Right lung (tissue), 5 donors: Measurements from ENCODE around the gene PEA15. TPM values are rescaled to one million over a fixed set of nuclear protein-coding genes. Genes with fewer than 3 reads are reported as not detected.

Experiments used
- DNase-seq, 2 donors: peaks; one replicate each; pipeline ENCODE4 v3.0.0-alpha.2; 2013
- polyA plus RNA-seq, 5 donors: library from polyadenylated mRNA; unstranded; fragments of 120-200 nt; gene quantifications; one replicate each; pipeline versions ENCODE4 v1.2.1 to v1.2.3, GENCODE V29; 2013; ENCODE audit warnings: inconsistent platforms in 1 of 5, low replicate concordance in 1 of 5; ENCODE audit not compliant: insufficient read length in 5 of 5, insufficient read depth in 1 of 5

The PEA15 gene
- polyA plus RNA-seq, 5 donors, result 137 to 160 (median 145) TPM

DNA sequence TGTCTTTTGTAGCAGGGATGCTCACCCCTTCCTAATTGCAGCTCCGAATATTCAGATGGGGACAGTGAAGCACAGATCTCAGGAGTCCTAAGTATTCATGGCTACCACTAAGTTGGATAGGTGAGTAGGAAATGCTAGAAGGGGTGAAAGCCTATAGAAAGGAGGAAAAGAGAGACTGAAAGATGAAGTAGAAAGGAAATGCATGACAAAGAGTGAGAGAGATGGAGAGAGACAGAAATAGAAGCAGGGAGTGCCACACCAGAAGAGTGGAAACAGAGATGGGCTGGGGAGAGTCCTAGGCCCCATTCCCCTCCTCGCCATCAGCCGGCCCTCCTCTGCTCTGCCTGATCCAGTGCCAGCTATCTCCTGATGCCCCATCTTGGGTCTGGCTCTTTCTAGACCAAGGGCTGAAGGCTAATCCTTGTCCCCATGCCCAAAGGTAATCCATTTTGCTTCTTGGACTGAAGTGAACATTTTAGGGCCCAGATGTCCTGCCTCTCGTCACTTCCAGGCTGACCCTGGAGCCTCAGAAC lies 2.0 kb downstream of the PEA15 start:
- DNase-seq, result no peak

DNA sequence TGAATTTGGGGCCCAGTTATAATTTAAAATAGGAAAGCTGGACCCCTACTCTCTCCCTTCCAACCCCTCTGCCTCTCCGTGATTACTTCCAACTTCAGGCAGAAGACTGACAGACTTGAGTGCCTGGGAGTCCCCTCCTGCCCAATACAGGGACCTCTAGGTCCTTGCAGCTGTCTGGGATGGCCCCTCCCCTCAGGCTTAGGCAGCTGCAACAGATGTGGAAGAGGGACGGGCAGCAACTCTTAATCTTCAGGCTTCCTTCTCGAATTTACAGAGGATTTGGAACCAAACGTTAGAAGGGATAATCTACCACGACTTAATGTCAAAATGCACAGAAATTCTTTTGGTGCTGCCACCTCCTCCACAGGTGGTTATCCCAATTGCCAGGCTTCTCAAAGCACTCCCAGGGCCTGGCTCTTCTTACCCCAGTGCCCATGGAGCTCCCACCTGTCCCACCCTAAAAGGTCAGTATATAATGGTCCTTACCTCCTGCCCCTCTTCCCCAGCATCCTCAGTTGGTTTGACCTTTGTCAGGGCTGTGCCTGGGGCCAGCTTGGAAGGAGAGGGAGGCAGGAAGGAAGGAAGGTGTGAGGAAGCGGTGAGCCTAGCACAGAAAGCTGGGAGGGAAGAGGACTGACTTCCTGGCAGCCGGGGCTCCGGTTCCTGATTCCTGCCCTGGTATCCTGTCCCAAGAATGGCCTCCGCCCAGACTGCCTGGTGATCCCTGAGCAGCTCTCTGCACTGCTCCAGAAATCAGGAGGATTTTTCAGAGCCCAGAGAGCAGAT lies 2.8 kb downstream of the PEA15 start:
- DNase-seq, result no peak

DNA sequence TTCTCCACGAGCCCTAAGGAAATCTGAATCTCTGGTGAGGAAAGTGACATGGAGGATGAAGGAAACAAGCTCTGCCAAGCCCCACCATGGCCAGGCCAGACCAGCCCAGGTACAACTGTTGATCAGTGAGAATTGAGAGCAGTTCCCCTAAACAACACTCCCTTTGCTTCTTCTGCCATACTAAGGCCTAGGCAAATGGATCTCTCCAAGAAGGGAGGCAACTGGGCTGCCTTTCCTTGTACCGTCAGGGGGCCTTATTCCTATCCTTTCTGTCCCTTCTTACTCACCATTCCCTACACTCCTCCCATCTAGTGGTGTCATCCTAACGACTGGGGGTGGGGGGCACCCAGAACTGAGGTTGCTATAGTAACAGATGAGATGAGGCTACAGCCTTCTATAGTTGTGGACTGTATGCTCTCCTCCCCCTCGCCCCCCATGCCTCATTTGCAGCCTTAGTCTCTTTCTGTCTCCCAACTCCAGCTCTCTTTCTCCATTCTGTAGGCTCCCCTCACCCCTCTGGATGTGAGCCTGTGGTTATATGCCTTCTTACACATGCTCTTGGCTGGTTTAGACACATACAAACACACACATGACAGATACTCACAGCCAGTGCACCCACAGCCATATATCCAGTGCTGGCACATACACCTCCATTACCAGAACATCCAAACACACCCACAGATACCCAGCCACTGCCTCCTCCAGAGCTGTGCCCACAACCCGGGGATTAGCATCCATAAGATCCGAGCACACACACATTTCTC lies 3.6 kb downstream of the PEA15 start:
- DNase-seq, result no peak

DNA sequence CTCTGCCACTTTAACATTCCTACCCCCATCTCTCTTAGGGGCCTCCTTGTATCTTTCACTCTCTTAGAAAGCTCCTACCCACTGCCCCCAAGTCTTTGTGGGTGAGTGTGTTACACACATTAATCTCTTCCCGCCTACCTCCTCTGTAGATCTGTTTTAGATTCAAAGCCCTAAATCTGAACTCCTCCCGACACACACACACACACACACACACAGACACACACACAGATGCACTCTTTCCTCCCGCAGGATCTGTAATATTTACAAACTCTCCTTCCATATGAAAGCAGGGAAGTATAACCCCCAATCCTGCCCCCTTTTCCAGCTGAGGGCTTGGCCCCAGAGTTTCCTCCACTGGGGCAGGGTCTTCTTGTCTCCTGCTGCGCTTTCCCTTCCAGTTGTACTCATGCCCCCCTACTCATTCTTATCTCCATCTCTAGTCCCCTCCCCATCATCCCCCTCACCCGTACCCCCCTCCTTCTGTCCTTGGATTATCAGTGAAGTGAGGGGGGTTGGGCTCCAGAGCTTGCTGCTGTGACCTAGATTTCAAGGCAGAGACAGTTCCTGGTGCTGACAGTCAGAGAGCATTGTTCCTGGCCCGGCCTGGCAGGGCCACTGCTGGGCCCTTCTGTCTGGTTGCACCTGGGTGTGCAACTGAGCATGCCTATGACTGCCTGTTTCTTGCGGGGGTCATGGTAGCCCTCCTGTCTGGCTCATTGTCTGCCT lies 4.3 kb downstream of the PEA15 start:
- DNase-seq, result no peak

DNA sequence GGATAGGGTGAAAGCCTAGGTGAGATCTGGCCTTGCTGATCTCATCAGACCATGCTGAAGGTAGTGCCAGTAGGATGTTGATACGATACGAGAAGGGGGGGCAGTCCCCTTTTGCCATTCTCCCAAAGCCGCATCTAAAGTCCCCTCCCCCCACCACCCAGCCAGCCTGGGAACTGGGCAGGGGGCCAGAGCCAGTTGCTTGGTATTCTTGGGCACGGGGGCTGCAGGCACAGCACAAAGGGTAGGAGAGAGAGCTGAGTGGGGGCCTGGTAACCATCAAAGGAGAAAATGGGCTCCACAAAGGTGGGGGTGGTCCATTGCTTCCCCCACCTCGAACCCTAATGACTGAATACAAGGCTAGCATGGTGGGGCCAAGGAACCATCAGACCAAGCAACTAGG lies 5.4 kb downstream of the PEA15 start:
- DNase-seq, result no peak

DNA sequence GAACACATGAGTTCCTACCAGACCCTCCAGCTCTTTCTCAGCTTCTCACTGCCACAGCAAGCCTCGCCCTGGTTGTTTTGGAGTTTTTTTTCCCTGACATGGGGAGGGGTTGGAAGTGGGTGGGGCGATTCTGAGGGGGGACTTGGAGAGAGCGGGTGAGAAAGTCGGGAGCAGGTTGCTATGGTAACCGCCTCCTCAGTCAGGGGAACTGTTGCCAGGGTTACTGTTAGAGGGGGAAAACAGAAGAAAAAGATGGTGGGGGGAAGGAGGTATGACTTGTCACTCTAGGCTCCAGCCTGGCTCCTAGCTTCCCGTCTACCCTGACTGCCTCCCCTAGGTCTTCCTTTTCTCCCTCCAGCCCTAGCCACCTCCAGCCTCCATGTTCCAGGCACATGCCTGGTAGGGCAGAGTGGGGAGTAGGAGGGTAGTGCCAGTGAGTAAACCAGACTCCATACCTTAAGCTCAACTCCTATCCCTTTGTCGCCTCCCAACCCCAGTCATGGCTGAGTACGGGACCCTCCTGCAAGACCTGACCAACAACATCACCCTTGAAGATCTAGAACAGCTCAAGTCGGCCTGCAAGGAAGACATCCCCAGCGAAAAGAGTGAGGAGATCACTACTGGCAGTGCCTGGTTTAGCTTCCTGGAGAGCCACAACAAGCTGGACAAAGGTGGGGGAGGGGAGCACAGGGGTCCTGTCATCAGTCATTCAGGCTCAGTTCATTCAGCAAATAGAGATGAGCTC lies 6.0 kb downstream of the PEA15 start:
- no peak for DNase-seq

DNA sequence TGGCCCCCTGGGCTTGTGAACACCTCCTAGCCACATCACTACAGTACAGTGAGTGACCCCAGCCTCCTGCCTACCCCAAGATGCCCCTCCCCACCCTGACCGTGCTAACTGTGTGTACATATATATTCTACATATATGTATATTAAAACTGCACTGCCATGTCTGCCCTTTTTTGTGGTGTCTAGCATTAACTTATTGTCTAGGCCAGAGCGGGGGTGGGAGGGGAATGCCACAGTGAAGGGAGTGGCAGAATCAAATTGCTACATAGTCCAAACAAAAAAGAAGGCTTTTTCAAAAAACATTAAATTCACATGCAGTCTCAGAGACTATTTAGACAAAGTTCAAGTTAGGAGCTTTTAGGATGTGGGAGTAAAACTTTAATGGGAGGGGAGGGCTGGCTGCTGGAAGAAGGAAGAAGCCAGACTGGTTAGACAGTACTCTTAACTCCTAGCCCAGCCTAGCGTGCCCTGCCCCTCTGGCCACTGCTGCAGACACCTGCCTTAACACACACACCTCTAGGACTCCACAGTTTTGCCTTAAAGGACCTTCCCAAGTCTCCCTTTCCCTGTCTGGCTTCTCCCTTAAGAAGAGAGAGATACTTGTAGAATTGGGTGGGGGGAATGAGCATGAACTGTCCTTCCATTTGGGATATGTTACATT lies 9.4 kb downstream of the PEA15 start:
- DNase-seq, result no peak

DNA sequence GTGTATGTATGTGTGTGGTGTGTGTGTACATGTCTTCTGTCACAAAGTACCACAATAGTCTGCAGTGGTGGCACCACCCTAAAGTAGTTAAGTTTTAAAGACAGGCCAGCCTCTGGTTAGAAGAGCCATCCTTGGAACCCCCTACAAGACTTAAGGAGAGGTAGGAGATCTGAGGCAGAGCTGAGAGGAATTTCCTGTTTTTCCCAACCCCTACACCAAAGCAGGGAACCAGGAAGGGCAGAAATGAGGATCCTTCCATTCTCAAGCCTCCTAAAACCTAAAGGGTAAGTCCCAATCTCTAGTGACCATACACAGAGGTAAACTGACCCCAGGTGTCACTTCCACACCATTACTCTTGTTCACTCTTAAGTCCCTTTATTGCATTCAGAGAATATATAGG lies 11.1 kb downstream of the PEA15 start:
- no peak for DNase-seq

DNA sequence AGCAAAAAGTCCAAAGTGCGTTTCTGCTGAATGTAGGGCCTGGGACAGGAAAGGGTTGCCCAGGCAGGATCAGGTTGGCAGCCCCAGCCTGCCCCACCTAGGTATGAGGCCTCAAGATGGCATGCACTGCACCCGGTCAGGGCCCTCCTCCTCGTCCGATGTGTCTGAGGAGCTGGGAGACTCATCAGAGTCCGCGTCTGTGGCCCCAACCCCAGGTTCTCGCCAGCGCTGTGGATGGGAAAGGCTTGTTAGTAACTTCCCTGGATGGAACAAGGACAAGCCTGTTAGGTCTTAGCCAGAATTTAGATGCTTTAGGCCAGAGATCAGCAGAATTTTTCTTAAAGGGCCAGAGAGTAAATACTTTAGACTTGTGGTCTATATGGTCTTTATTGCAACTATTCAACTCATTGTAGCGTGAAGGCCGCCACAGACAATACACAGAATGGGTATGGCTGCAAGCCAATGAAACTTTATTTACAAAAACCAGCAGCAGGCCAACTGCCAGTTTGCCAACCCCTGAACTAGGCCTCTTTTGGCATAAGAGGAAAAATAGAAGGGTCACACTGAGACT lies 12.4 kb downstream of the PEA15 start:
- no peak for DNase-seq

DNA sequence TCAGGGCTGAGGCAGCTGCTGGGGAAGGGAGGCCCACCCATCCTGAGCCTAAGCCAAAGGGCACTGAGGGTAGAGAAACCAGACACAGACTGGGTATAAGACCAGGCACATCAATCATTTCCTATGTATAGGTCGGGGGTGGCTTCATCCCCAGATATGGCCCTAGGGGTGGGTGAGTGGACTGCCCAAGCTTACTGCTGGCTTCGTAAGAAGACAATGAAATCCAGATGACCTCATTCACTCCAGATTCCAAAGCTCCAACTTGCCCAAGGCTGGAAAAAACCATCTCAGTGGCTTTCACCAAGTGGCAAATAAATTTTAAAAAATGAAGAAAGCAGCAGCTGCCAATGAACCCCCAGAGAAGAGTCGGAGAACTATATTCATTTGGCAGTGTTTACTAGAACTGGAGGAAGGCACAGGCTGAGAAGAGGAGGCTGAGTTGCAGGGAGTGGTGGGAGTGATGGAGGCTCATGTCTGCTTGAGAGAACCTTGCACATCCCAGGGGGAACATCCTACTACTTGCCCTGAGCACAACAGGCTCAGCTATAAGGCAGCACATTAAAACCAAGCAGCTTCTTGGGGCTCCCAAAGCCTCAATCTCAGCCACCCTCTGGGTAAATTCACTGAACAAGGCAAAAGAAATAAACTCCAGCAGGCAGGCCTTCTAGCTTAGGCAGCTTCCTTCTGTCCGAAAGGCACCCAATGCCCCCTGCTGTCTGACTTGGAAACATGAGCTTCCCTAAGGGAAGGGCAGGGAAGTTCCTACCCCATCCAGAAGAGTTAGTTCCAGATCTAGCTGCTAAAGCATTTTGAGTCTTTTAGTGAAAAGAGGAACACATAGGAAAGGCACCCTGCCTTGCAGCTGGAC lies 14.1 kb downstream of the PEA15 start:
- peak in 1 of 2 donors; percentile 31 for DNase-seq

DNA sequence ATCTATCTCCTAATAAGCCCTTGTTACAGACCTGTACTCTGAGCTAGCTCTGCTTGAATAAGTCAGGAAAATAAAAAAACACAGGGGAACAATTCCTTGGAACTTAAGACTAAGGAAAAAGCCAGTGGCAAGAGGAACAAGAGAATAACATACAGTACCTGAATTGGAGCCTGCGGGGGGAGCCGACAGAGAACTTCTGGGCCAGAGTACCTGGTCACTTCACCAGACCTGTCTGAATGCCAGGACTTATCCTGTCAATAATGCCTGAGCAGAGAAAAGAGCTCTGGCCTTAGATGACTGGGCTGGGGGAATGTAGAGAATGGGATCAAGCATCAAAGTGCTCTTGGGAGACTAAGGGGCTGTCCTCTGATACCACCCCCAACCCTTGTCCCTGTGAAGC lies 15.1 kb downstream of the PEA15 start:
- DNase-seq, result no peak

DNA sequence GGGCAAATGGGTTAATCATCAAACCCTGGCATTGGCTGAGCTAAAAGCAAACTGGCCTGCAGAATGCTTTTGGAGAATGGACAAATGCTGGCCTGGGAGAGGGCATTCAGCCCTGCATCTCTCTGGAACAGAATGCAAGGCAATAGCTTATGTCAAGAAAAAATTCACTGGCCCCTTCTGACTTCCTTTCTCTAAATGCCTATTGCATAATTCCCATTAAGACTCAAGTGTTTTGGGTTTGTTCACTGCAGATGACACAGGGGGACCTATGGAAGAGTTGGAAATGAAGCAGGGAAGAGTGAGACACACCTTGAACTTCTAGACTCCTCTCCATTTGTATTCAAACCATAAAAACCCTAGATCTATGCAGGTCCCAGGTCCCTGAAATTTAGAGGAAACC lies 15.9 kb downstream of the PEA15 start:
- DNase-seq, result no peak

DNA sequence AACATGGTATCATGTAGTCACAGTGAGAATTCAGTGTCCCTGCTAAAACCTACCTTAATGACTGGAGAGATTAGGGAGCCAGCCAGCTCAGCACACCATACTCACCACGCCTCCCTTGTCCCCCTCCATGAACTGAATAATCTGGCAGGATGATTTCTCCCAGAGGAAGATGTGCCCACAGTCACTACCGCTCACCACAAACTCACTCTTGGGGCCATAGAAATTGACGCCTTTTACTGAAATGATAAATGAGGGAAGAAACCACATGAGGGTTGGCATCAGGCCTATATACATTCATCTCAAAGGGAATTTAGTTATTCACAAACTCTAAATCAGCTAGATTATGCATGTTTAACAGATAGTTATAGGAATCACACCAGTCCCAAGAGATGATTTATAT lies 17.4 kb downstream of the PEA15 start:
- DNase-seq, result no peak

DNA sequence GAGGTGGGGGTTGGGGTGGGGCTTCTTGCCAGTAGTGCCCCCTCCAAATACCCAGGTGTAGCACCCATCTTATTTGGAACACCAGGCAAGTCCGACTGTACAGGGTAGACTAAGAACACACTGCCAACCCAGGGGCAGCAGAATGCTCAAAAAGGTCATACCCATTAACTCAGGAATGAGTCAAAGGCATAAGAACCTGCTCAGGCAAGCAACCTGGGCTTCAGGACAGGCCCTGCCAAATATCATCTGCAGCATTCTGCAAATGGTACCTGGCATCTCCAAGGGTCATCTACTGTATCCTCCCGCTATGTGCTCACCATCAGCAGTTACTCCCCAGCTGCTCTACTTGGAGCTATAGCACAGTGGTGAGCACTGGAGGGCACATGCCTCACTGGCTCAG lies 19.4 kb downstream of the PEA15 start:
- no peak for DNase-seq

DNA sequence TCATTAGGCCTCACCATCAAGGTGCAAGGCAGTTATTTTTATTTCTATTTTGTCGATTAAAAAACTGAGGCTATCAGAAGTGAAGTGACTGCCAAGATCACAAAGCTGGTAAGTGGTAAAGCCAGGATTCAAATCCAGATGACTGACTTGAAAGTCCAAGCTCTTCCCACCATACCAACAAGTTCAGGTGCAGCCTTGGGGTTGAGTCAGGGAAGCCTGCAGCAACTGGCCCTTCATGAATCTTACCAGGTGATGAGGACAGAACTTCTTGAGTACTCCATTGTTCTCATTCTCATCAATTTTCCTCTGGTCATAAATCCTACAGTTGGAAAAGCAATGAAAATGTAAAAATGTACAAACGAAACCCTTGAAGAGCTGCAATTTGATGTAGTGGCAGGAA lies 20.2 kb downstream of the PEA15 start:
- DNase-seq, result no peak

DNA sequence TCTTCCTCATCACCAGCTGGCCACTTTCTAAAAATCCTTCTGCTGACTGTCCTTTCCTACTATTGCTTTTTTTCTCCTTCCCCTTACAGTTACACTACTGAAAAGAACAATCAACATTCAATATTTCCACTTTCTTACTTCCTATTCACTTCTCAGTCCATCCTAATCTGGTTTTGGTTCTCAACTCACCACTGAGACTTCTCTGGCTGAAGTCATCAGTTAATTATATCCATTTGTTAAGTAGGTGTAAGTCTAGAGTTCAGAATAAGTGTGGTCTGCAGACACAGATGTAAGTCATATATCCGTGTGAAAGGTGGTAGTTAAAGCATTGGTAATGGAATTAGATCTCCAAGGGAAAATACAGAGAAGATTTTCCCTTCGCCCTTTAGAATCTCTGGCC lies 21.4 kb downstream of the PEA15 start:
- DNase-seq, result no peak

DNA sequence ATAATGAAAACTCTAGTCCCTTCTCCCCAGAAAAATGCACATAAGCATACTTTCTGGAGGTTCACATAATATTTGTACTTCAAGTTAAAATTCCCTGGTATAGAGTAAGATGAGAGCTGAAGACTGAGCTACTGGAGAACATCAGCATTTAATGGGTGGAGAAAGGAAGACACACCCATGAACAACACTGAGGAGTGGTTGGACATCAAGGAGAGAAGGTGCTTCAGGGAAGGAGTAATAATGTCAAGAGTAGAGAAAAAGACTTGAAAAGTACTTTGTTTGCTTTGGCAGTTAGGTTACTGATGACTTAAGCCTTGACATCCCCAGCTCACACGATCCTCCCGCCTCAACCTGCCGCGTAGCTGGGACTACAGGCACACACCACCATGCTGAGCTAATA lies 21.9 kb downstream of the PEA15 start:
- no peak for DNase-seq

DNA sequence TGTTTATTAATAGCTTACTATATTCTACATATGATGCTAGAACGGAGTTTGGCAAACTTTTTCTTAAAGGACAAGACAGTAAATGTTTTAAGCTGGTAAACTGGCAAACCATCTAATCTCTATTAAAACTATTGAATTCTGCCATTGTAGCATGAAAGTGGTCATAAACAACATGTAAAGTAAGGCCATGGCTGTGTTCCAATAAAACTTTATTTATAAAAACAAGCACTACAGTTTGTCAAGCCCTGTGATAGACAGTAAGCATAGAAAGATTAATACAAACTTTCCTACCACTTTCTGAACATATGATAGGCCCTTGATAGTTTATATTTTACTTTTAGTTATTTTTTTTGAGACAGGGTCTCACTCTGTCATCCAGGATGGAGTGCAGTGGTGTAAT lies 22.4 kb downstream of the PEA15 start:
- no peak for DNase-seq

DNA sequence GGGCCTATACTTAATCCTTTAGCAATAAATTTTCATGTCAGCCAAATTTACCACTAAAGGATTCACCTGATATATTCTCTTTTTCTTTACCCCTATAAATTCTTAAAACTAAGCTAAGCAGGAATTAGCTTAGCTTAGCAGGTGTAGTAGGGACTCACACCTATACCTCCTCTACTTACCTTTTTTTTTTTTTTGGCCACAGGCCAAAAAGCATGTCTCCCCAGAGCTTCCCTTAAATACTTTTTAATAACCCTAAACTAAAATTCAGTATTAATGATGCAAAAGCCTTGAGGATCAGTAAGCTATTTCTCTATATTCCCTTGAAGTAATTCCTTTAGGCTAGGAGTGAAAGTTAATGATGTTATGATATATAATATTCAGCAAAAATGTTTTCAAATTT lies 23.2 kb downstream of the PEA15 start:
- no peak for DNase-seq

DNA sequence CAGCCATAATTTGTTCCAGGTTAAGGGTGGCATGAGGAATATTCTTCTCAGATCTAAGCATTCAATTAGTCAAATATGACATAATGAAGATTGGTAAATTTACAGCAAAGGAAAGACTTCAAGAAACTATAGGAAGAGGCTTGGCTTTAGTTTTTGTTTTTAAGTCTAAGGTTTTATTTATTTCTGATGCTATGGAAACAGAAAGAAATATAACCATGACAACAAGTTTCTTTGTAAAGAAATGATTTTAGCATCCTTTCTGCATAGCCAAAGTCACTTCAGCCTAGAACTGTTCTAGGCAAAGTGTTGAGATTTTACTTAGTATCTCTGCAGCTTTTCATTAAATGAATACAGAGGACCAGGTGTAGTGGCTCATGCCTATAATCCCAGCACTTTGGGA lies 27.7 kb downstream of the PEA15 start:
- DNase-seq, result no peak
